ENCODE data around the gene RNPEP. TPM values are rescaled to one million over a fixed set of nuclear protein-coding genes. Genes with fewer than 3 reads are reported as not detected.

Gene RNPEP
- total and polyA plus RNA-seq, 2 of the 8 experiments (the other 6 are each of a cell fraction or from before 2014, with no cell fraction given) = 34.1 to 51.1 TPM

- ChIA-PET CTCF (ENCODE audit: partially characterized antibody) (interaction anchor here (1.0 to 8.4 kb wide), 5 partner anchors 9 to 213 kb away, joined by 3 to 145 read pairs (median 5); no protein-coding TSS in a partner anchor), POLR2A (ENCODE audit: partially characterized antibody) (interaction anchor here (1.0 to 1.3 kb wide), 3 partner anchors 10 to 26 kb away, joined by 3 to 6 read pairs (median 3); no protein-coding TSS in a partner anchor)
- H3K4me1 ChIP-seq (replicated peaks in 1 of 4; ENCODE audit: control insufficient read depth in 3 of 4, insufficient read depth in 4 of 4, low read length in 3 of 4) = peaks cover 4 to 7% (median 4%) of the 10 kb centered on the region in 4 experiments; a peak in 5 of 7 replicates
- no peak overlapping the region for H2AFZ ChIP-seq (ENCODE audit: low read length)
- H3K4me3 ChIP-seq (ENCODE audit: extremely low read depth in 1 of 4, insufficient read depth in 2 of 4, low read depth in 3 of 4, low read length in 4 of 4) = no peak overlapping the region
- no peaks in the 10 kb centered on the region for H3K9me3 ChIP-seq (ENCODE audit: insufficient read depth in 2 of 2, low read depth in 1 of 2, low read length in 1 of 2)
- no peaks in the 10 kb centered on the region for H3K27me3 ChIP-seq (replicated peaks in 1 of 4; ENCODE audit: control insufficient read depth in 3 of 4, extremely low read depth in 1 of 4, insufficient read depth in 3 of 4, low read length in 3 of 4)
- no peak overlapping the region for H4K5ac ChIP-seq (ENCODE audit: insufficient read length, low read depth, low read length)
- no peak overlapping the region for H2BK5ac ChIP-seq (ENCODE audit: low read depth, low read length)
- TF ChIP-seq EGR1 (IDR thresholded peaks at IDR 0.05; ENCODE audit: borderline replicate concordance, low read depth, low read length) = no peak
- TF ChIP-seq NANOG (IDR thresholded peaks at IDR 0.05; ENCODE audit: insufficient read depth, low read depth, low read length, poor library complexity, severe bottlenecking) = no peak
- TF ChIP-seq BCL11A (IDR thresholded peaks at IDR 0.05; ENCODE audit: low read depth in 2 of 2, low read length in 2 of 2) = no peak
- TF ChIP-seq TBP (IDR thresholded peaks at IDR 0.05; ENCODE audit: low read depth, low read length) = no peak
- TF ChIP-seq CHD2 (IDR thresholded peaks at IDR 0.05; ENCODE audit: low read length) = no peak
- no peak for TF ChIP-seq TCF12 (IDR thresholded peaks at IDR 0.05; ENCODE audit: low read depth, low read length)
- no peak for TF ChIP-seq CEBPB (IDR thresholded peaks at IDR 0.05; ENCODE audit: low read depth, low read length)
- H3K23ac ChIP-seq (ENCODE audit: insufficient read length) = no peak overlapping the region
- H3K56ac ChIP-seq (replicated peaks; ENCODE audit: insufficient read length, low read depth, low read length) = no peak overlapping the region
- H2AK5ac ChIP-seq (ENCODE audit: low read depth, low read length) = no peak overlapping the region
- H2BK120ac ChIP-seq (replicated peaks; ENCODE audit: low read depth, low read length) = no peak overlapping the region
- no peaks in the 10 kb centered on the region for H3K79me1 ChIP-seq (ENCODE audit: low read depth, low read length)
- no peak for FAIRE-seq
- H3K4me2 ChIP-seq (ENCODE audit: insufficient read depth in 1 of 2, low read depth in 2 of 2, low read length in 2 of 2) = no peak overlapping the region
- H3K36me3 ChIP-seq (ENCODE audit: control insufficient read depth in 2 of 4, insufficient read depth in 4 of 4, low read length in 3 of 4) = no peaks in the 10 kb centered on the region; a peak in 1 of 8 replicates
- H4K8ac ChIP-seq (ENCODE audit: extremely low read depth, insufficient read depth, low read length) = no peak overlapping the region
- no peak overlapping the region for H4K91ac ChIP-seq (replicated peaks; ENCODE audit: insufficient read length, low read length)
- H2BK12ac ChIP-seq (ENCODE audit: low read depth, low read length) = no peak overlapping the region
- 92% methylated on average over 4 of the region's 4 CpGs; no CpG with 5 or more reads in 1 of the 2 experiments for whole genome bisulfite sequencing, 2 experiments (ENCODE audit: extremely low coverage in 1 of 2, insufficient coverage in 1 of 2, insufficient read length in 1 of 2, insufficient replicate concordance in 2 of 2, low coverage in 1 of 2, low lambda C conversion rate in 2 of 2, missing lambda C conversion rate in 1 of 2)
- H3K14ac ChIP-seq (ENCODE audit: insufficient read length) = no peak overlapping the region
- no peak overlapping the region for H3K4ac ChIP-seq (replicated peaks; ENCODE audit: insufficient read length, low read depth, low read length)
- H2BK15ac ChIP-seq (ENCODE audit: low read length) = no peak overlapping the region
- H3K18ac ChIP-seq (ENCODE audit: extremely low read depth, low read length) = no peak overlapping the region
- H3K9ac ChIP-seq (replicated peaks in 1 of 4; ENCODE audit: extremely low read depth in 1 of 4, low read depth in 3 of 4, low read length in 3 of 4) = no peak overlapping the region
- H2BK20ac ChIP-seq (ENCODE audit: low read length) = no peak overlapping the region
- no peaks in the 10 kb centered on the region; the same call in 1 of the 2 replicates for H3K23me2 ChIP-seq (ENCODE audit: low read depth, low read length)
- DNase-seq (ENCODE audit: low read depth in 1 of 2, low spot score in 2 of 2) = no peak
- H3K79me2 ChIP-seq (ENCODE audit: control insufficient read depth in 1 of 2, insufficient read depth in 2 of 2, low read length in 2 of 2) = no peaks in the 10 kb centered on the region
- H4K20me1 ChIP-seq (replicated peaks in 1 of 2; ENCODE audit: control insufficient read depth in 1 of 2, insufficient read depth in 2 of 2, low read length in 2 of 2) = no peaks in the 10 kb centered on the region
- no peak overlapping the region for H3K27ac ChIP-seq (ENCODE audit: low read depth, low read length)
Measured at GRCh38 chr1:201939148-201939547, 43.3 kb upstream of the RNPEP start.
